ENCODE results near the gene HOXA6. TPM values are rescaled to one million over a fixed set of nuclear protein-coding genes. Genes with fewer than 3 reads are reported as not detected.
A peak's percentile ranks its signal among the peaks of the same experiment; 100 is the strongest.

The HOXA6 gene
- total and polyA plus RNA-seq, 2 experiments from 2014 or later = not detected

GRCh38 chr7:27168265-27168947 lies 20.8 kb upstream of the HOXA6 start:
- H3K27ac ChIP-seq (ENCODE audit: low read depth) = no peak overlapping the region
- TF ChIP-seq STAT1 (IDR thresholded peaks at IDR 0.05; ENCODE audit: unreplicated experiment) (no peak), ZNF331 (CRISPR knock-in tag; IDR thresholded peaks at IDR 0.05; ENCODE audit: low read depth) (no peak), NANOG (IDR thresholded peaks at IDR 0.05; ENCODE audit: borderline replicate concordance) (no peak), EZH2phosphoT487 (IDR thresholded peaks at IDR 0.05; ENCODE audit: unreplicated experiment) (peak; percentile 89), ETS1 (IDR thresholded peaks at IDR 0.05) (no peak), CTCF (conservative IDR thresholded peaks at IDR 0.05; ENCODE audit: low read depth in 2 of 2) (peak in 1 of 2 experiments; percentile 7; a peak in 1 of 4 replicates), JUNB (IDR thresholded peaks at IDR 0.05; ENCODE audit: unreplicated experiment) (no peak), REST (IDR thresholded peaks at IDR 0.05; ENCODE audit: unreplicated experiment) (no peak), ZNF114 (CRISPR knock-in tag; IDR thresholded peaks at IDR 0.05) (no peak), EZH2 (IDR thresholded peaks at IDR 0.05; ENCODE audit: low read depth, unreplicated experiment) (peak; percentile 100), POLR2AphosphoS5 (IDR thresholded peaks at IDR 0.05; ENCODE audit: low read depth) (no peak), CREB1 (CRISPR knock-in tag; IDR thresholded peaks at IDR 0.05; ENCODE audit: low read depth) (no peak), ZNF462 (CRISPR knock-in tag; IDR thresholded peaks at IDR 0.05) (no peak)
- H3K4me1 Mint-ChIP-seq = peaks cover 17% of the 10 kb centered on the region
- H3K27ac Mint-ChIP-seq = no peak overlapping the region
- H2AFZ ChIP-seq = no peak overlapping the region
- no peaks in the 10 kb centered on the region for H3K9me2 ChIP-seq (ENCODE audit: insufficient read depth)
- H3K36me3 Mint-ChIP-seq (ENCODE audit: low read depth) = no peaks in the 10 kb centered on the region; the same call in 2 of the 3 replicates
- H4K20me1 ChIP-seq (replicated peaks; ENCODE audit: insufficient read depth) = peaks cover 47% of the 10 kb centered on the region
- peaks cover 99% of the 10 kb centered on the region for H3K27me3 Mint-ChIP-seq (ENCODE audit: insufficient read depth, low read depth, poor library complexity)
- H3K79me2 ChIP-seq (replicated peaks; ENCODE audit: insufficient read depth) = no peaks in the 10 kb centered on the region
- peaks cover 100% of the 10 kb centered on the region for H3K27me3 ChIP-seq (ENCODE audit: insufficient read depth)
- peaks cover 49% of the 10 kb centered on the region for H3F3A ChIP-seq (replicated peaks; ENCODE audit: low read depth)
- H3K4me3 Mint-ChIP-seq = peak overlapping the region; percentile 16; the same call in 1 of the 3 replicates
- no peak overlapping the region for H3K4me2 ChIP-seq
- peaks cover 12% of the 10 kb centered on the region for H3K4me1 ChIP-seq (ENCODE audit: insufficient read depth)
- ATAC-seq (no peak), DNase-seq (ENCODE audit: low spot score) (peak; percentile 31)
- H3K36me3 ChIP-seq (ENCODE audit: insufficient read depth) = no peaks in the 10 kb centered on the region; the same call in 1 of the 2 replicates
- H3K9me3 Mint-ChIP-seq = peaks cover 19% of the 10 kb centered on the region; the same call in 2 of the 3 replicates
- no peak overlapping the region for H3K4me3 ChIP-seq

All from GM23338 (cell line).